ENCODE data around the gene CELSR2.
A peak's percentile ranks its signal among the peaks of the same experiment; 100 is the strongest.

CELSR2 gene

GRCh38 chr1:109252167-109252892 lies 3.0 kb downstream of the CELSR2 start:
- DNase-seq (ENCODE audit: low spot score): no peak

DNA sequence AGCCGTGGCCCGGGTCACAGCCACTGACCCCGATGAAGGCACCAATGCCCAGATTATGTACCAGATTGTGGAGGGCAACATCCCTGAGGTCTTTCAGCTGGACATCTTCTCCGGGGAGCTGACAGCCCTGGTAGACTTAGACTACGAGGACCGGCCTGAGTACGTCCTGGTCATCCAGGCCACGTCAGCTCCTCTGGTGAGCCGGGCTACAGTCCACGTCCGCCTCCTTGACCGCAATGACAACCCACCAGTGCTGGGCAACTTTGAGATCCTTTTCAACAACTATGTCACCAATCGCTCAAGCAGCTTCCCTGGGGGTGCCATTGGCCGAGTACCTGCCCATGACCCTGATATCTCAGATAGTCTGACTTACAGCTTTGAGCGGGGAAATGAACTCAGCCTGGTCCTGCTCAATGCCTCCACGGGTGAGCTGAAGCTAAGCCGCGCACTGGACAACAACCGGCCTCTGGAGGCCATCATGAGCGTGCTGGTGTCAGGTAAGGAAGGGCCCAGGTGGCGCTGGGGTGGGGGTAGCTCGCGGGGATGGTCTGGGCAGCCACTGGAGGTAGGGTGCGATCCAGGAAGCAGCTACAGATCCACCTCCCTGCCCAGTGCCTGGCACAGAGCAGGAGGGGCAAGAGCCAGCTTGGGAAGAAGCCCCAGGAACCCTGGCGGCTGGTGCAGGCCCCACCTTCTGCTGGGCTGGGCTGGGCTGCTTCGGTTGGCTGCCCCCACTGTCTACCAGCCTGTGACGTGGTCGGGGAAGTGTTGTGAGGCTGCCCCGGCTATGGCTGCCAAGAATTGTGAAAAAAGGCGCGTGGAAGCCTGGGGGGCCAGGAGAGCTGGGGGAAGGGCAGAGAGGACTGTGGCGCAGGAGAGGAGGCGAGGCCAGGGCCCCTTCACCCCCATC lies 3.8 kb downstream of the CELSR2 start:
- DNase-seq (ENCODE audit: low spot score): peak; percentile 71

GRCh38 chr1:109253803-109254620 lies 4.7 kb downstream of the CELSR2 start:
- DNase-seq (ENCODE audit: low spot score): no peak

- no peak for DNase-seq (ENCODE audit: low spot score)
These were observed 5.3 kb downstream of the CELSR2 start for GRCh38 chr1:109254621-109255096.

GRCh38 chr1:109255097-109255651 lies 5.8 kb downstream of the CELSR2 start:
- peak; percentile 28 for DNase-seq (ENCODE audit: low spot score)

DNA sequence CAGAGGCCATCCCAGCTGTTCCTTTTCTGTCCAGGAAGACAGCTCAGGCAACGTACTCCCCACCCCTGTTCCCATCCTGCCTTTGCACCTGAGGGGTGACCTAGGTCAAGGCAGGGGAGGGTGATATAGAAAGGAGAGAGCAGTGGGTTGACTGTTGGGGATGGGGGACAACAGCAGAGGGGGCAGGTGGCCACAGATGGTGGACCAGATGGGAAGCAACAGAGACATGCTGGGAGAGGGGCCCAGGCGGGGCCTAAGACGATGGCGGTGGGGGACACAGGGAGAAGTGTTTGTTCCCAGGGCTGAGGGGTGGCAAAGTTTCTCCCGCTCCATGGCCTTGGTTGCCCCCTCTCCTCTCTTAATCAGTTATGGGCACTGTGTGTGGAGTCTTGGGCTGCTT lies 6.3 kb downstream of the CELSR2 start:
- no peak for DNase-seq (ENCODE audit: low spot score)

- DNase-seq (ENCODE audit: low spot score): no peak
These were observed 6.7 kb downstream of the CELSR2 start for GRCh38 chr1:109256085-109256484.

DNA sequence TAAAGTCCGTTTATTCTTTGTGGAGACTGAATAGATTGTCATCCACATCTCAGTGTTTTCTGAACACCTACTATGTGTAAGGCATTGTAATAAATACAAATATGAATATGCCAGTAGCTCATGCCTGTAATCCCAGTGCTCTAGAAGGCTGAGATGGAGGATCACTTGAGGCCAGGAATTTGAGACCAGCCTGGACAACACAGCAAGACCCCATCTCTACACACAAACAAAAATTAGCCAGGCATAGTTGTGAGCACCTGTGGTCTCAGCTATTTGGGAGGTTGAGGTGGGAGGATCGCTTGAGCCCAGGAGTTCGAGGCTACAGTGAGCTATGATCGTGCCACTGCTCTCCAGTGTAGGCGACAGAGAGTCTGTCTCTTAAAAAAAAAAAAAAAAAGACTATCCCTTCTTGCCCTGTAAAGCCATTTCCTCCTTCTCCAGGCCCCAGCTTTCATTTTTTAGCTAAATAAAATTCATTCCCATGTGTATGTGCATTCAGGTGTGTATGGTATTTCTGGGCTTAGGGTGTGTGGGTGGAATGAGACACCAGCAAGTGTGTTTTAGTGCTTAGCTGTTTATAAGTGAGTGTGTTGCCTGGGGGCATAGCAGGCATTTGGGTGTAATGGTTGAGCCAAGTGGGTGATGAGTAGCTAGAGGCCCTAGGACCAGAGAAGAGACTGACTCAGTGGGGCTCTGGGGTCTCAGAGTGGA lies 7.8 kb downstream of the CELSR2 start:
- DNase-seq (ENCODE audit: low spot score): no peak

DNA sequence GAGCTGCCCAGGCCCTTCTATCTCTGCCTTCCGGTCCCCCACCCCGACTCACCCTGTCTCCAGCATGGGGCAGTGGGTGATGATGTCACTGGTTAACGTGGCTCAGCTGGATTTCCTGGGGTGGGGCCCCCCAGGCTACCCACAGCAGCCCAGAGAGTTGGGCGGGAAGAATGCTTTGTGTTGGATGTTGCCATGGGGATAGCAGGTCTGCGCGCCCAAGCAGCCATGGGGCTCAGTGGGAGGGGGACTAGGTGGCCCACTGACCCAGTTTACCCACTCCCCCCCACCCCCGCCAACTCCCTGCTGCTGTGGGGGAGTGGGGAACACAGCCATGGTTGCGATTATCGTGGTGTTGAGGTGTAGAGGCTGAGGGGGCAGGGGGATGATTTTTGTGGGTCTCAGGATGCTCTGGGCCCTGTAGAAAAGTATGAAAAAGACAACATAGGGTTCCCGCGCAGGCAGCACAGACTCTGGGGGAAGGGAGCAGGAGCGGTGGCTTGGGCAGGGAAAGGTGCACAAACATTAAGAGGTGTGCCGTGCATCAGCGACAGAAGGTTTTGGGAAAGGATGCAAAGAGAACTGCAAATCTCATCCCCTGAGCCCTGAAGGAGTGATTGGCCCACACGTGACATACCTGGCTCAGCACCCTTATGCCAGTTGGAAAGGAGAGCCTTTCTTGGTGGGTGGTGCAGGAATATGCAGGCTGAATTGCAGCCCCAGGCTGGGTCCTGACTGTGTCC lies 8.5 kb downstream of the CELSR2 start:
- DNase-seq (ENCODE audit: low spot score): no peak

- no peak for DNase-seq (ENCODE audit: low spot score)
These were observed 9.4 kb downstream of the CELSR2 start for GRCh38 chr1:109258481-109259466.

DNA sequence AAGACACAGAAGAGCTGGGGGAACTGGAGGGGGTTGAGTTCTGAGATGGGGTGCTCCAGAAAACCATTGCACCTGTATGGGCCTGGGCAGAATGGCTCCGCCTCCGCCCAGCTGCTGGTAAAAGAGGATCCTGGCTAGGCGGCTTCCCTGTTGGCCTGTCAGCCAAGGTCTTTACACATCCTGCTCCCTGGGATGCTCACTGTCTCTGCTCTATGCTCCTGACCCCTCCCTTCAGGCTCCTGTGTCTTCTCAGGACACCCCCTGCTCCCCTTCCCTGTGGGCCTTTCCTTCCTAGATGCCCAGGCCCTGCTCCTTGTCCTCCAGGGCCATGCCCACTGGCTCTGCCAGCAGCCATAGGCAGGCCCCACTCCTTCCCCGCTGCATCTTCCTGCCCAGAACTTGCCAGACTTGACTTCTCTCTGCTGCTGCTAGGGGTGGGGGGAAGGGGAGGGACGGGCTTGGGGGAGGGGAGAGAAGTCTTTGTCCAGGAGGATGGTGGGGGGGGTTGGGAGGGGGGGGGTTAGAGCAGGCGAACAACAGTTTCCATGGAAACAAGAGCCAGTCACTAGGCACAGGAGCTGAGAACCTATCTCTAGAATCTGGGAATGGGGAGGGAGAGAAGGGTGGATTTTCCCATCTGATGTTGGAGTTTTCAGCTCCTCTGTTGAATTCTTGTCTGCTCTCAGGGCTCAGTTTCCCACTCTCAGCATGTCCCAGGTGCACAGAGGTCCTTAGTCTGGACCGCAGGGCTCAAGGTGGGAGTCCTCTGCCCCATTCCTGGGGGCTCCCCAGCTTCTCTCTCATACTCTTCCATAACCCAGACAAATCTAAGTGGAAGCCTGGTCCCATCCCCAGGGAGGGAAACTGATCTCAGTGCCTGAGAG lies 10.6 kb downstream of the CELSR2 start:
- no peak for DNase-seq (ENCODE audit: low spot score)

- DNase-seq (ENCODE audit: low spot score): no peak
These were observed 11.7 kb downstream of the CELSR2 start for GRCh38 chr1:109261006-109261405.

- no peak for DNase-seq (ENCODE audit: low spot score)
These were observed 12.2 kb downstream of the CELSR2 start for GRCh38 chr1:109261578-109261977.

DNA sequence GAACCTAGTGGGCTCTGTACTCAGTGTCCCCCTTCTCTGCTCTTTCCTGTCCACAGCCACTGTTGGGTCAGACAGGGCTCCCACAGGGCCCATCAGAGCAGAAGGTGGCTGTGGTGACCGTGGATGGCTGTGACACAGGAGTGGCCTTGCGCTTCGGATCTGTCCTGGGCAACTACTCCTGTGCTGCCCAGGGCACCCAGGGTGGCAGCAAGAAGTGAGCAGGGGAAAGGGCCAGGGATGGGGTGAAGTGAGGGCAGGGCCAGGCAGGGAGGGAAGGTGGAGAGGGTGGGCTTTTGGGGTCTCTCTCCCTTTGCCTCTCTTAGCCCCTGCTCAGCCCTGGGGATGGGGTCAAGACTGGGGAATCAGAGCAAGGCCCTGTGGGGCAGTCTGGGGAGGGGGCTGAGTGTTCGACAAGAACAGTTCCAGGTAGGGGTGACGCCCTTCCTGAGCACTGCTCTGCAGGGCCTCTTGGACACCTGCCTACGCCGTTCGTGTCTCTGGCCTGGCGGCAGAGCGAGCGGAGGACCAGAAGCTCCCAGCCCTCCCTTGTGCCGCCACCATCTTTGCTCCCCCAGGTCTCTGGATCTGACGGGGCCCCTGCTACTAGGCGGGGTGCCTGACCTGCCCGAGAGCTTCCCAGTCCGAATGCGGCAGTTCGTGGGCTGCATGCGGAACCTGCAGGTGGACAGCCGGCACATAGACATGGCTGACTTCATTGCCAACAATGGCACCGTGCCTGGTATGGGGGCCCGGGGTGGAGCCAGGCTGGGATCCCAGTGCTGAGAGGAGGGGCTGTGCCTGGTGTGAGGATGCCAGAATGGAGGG lies 13.1 kb downstream of the CELSR2 start:
- DNase-seq (ENCODE audit: low spot score): no peak

DNA sequence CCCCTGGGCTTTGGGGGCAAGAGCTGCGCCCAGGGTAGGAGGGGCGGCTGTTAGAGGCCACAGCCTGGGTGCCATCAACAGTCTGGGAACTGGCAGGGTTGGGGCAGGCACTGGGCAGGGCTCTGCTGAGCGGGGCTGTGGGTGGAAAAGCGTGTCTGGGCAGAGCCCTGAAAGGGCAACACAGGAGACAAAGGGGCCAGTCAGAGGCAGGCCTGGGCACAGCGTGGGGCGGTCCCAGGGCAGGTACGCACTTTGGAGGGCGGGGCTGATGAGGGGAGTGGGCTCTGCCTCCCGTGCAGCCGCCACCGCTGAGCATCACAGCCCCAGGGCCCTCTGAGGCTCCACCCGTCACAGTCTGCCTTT lies 13.9 kb downstream of the CELSR2 start:
- no peak for DNase-seq (ENCODE audit: low spot score)

DNA sequence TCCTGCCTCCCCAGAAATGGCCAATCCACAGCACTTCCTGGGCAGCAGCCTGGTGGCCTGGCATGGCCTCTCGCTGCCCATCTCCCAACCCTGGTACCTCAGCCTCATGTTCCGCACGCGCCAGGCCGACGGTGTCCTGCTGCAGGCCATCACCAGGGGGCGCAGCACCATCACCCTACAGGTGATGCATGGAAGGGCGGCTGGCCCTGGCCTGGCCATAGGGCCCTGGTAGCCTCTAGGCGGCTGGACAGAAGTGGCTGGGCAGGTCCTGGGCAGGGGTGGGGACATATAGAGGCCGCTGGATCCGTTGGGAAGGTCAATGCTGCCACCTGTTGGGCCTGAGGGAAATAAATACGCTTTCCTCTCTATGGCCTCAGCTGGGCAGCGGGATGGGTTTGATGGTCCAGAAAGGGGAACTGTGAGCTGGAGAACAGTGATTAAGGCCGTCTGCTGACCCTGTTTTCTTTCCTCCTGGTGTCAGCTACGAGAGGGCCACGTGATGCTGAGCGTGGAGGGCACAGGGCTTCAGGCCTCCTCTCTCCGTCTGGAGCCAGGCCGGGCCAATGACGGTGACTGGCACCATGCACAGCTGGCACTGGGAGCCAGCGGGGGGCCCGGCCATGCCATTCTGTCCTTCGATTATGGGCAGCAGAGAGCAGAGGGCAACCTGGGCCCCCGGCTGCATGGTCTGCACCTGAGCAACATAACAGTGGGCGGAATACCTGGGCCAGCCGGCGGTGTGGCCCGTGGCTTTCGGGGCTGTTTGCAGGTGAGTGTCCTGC lies 14.4 kb downstream of the CELSR2 start:
- peak; percentile 70 for DNase-seq (ENCODE audit: low spot score)

DNA sequence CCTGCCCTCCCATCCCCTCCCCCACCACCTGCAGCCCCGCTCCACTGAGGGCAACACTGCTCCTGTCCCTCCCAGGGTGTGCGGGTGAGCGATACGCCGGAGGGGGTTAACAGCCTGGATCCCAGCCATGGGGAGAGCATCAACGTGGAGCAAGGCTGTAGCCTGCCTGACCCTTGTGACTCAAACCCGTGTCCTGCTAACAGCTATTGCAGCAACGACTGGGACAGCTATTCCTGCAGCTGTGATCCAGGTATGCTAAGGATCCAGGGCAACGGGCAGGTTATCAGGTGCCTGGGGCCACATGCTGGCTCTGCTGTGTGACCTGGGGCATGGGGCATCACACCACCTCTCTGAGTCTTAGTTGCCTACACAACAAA lies 15.0 kb downstream of the CELSR2 start:
- DNase-seq (ENCODE audit: low spot score): no peak
